SK-N-SH (cell line): ENCODE data around the gene NTRK2. TPM values are rescaled to one million over a fixed set of nuclear protein-coding genes. Genes with fewer than 3 reads are reported as not detected.

Source experiments
- CTCF ChIA-PET: fragments of 300-600, 350-600 bp; formaldehyde crosslinking; extraction: SDS; loops from one replicate; lab custom pipeline; 2021; lab: Yijun Ruan, JAX
- POLR2A ChIA-PET: fragments of 350-600 bp; sonication (Branson Sonifier 250); formaldehyde crosslinking; extraction: SDS; loops from one replicate; lab custom pipeline; 2020; ENCODE audit warnings: antibody characterized with exemption, inconsistent platforms; lab: Yijun Ruan, JAX
- DNase-seq: peaks from one replicate; pipeline ENCODE4 v3.0.0; 2012
- H2AFZ ChIP-seq: fragments of 200-600 bp; sonication (generic); 2 replicates; pipeline ENCODE4 v1.8.1; 2016; ENCODE audit warnings: antibody characterized with exemption, mild to moderate bottlenecking, low read depth
- H3F3A ChIP-seq: fragments of 200-600 bp; sonication (generic); replicated peaks from 2 replicates; pipeline ENCODE3; 2016; ENCODE audit warnings: antibody characterized with exemption, mild to moderate bottlenecking; ENCODE audit not compliant: insufficient read depth
- H3K27ac ChIP-seq, 2 experiments: fragments of 200-500 bp in 1 of 2; fragments of 200-600 bp in 1 of 2; sonication (Bioruptor generic) in 1 of 2; sonication (generic), shearing (Covaris generic) in 1 of 2; 2 replicates each; pipeline versions ENCODE4 v1.5.1 to v1.6.1; 2014 to 2016; ENCODE audit warnings: low read depth in 2 of 2, inconsistent platforms in 1 of 2, low read length in 1 of 2, mild to moderate bottlenecking in 1 of 2, mixed read lengths in 1 of 2
- H3K27me3 ChIP-seq: fragments of 200-600 bp; sonication (generic), shearing (Covaris generic); 2 replicates; pipeline ENCODE4 v1.6.1; 2016; ENCODE audit warnings: mixed run types; ENCODE audit not compliant: insufficient read depth
- H3K36me3 ChIP-seq, 2 experiments: fragments of 200-500 bp in 1 of 2; fragments of 200-600 bp in 1 of 2; sonication (Bioruptor generic) in 1 of 2; sonication (generic) in 1 of 2; replicated peaks in 1 of 2; 2 replicates each; pipeline versions ENCODE3 to v1.5.1; 2014 to 2016; ENCODE audit warnings: low read length in 1 of 2, mild to moderate bottlenecking in 1 of 2; ENCODE audit not compliant: insufficient read depth in 2 of 2, control insufficient read depth in 1 of 2
- H3K4me1 ChIP-seq, 2 experiments: fragments of 200-500 bp in 1 of 2; fragments of 200-600 bp in 1 of 2; sonication (Bioruptor generic) in 1 of 2; sonication (generic), shearing (Covaris generic) in 1 of 2; 2 replicates each; pipeline versions ENCODE4 v1.5.1 to v1.6.1; 2014 to 2016; ENCODE audit warnings: low read depth in 1 of 2, low read length in 1 of 2, mixed run types in 1 of 2; ENCODE audit not compliant: insufficient read depth in 2 of 2, control insufficient read depth in 1 of 2
- H3K4me2 ChIP-seq: fragments of 200-600 bp; sonication (generic), shearing (Covaris generic); 2 replicates; pipeline ENCODE4 v1.6.1; 2017; ENCODE audit warnings: mixed run types
- H3K4me3 ChIP-seq, 2 experiments: fragments of 200-500 bp in 1 of 2; fragments of 200-600 bp in 1 of 2; sonication (Bioruptor generic) in 1 of 2; sonication (generic), shearing (Covaris generic) in 1 of 2; 2 replicates each; pipeline versions ENCODE4 v1.5.1 to v1.8.1; 2014 to 2016; ENCODE audit warnings: low read depth in 2 of 2, inconsistent platforms in 1 of 2, low read length in 1 of 2, mild to moderate bottlenecking in 1 of 2, mixed read lengths in 1 of 2, moderate library complexity in 1 of 2
- H3K79me2 ChIP-seq: fragments of 200-600 bp; sonication (generic); 2 replicates; pipeline ENCODE4 v1.8.1; 2017; ENCODE audit warnings: mild to moderate bottlenecking; ENCODE audit not compliant: insufficient read depth
- H3K9ac ChIP-seq: fragments of 200-600 bp; sonication (generic); 2 replicates; pipeline ENCODE4 v1.6.1; 2017; ENCODE audit warnings: mixed run types
- H3K9me2 ChIP-seq: fragments of 200-600 bp; sonication (generic); 2 replicates; pipeline ENCODE4 v1.6.1; 2017; ENCODE audit warnings: mixed run types
- H3K9me3 ChIP-seq: fragments of 200-600 bp; sonication (generic); 2 replicates; pipeline ENCODE4 v1.6.1; 2017; ENCODE audit warnings: mixed run types, mild to moderate bottlenecking, moderate library complexity
- H4K20me1 ChIP-seq: fragments of 200-600 bp; sonication (generic); 2 replicates; pipeline ENCODE4 v1.6.1; 2017; ENCODE audit warnings: mild to moderate bottlenecking, mixed run types; ENCODE audit not compliant: insufficient read depth
- CTCF ChIP-seq: fragments of 200-600 bp; sonication (generic); IDR thresholded peaks from 2 replicates; pipeline ENCODE4 v1.6.1; 2017; ENCODE audit warnings: antibody characterized with exemption, mild to moderate bottlenecking, moderate library complexity
- ELF1 ChIP-seq: IDR thresholded peaks from 2 replicates; pipeline ENCODE4 v1.4.0; 2012
- EP300 ChIP-seq, 2 experiments: IDR thresholded peaks; 2 replicates each; pipeline versions ENCODE4 v1.4.0 to v1.6.1; 2012; ENCODE audit warnings: borderline replicate concordance in 1 of 2, low read depth in 1 of 2, low read length in 1 of 2
- FOXJ3 ChIP-seq: sonication (generic); formaldehyde crosslinking; IDR thresholded peaks from 2 replicates; pipeline ENCODE4 v1.5.1; 2020; ENCODE audit warnings: mild to moderate bottlenecking, missing genetic modification reagents
- FOXM1 ChIP-seq: IDR thresholded peaks from 2 replicates; pipeline ENCODE4 v1.4.0; 2012; ENCODE audit warnings: low read depth, mild to moderate bottlenecking
- NRF1 ChIP-seq: IDR thresholded peaks from 2 replicates; pipeline ENCODE4 v1.6.1; 2012; ENCODE audit warnings: low read depth, mild to moderate bottlenecking, low read length
- PBX3 ChIP-seq: IDR thresholded peaks from 2 replicates; pipeline ENCODE4; 2012
- RAD21 ChIP-seq: IDR thresholded peaks from 2 replicates; pipeline ENCODE4 v1.6.1; 2012; ENCODE audit warnings: mild to moderate bottlenecking, low read length
- SMC3 ChIP-seq: IDR thresholded peaks from 2 replicates; pipeline ENCODE4 v1.6.1; 2012; ENCODE audit warnings: low read depth, low read length, improper control_type of control experiment
- TEAD4 ChIP-seq: IDR thresholded peaks from 2 replicates; pipeline ENCODE4 v1.4.0; 2012; ENCODE audit warnings: mild to moderate bottlenecking, borderline replicate concordance; ENCODE audit not compliant: insufficient read depth
- WGBS: methylation state at CpG from one replicate; pipeline ENCODE4 v1.1.6; 2017; ENCODE audit warnings: low lambda C conversion rate; 5-methylcytosine and 5-hydroxymethylcytosine counted together
- polyA plus RNA-seq, 3 experiments: library from polyadenylated mRNA; depleted of rRNA; stranded (reverse); fragments of >200 nt; gene quantifications; 2 replicates each; pipeline ENCODE4 v1.2.3, GENCODE V29; 2012
- TF ChIP-seq, protein P1 (sequence below): IDR thresholded peaks from 2 replicates; pipeline ENCODE4 v1.4.0; 2012; ENCODE audit warnings: low read depth
- TF ChIP-seq, protein P2 (sequence below): fragments of 150-350 bp; IDR thresholded peaks from 2 replicates; pipeline ENCODE4 v1.6.1; 2016; ENCODE audit warnings: mild to moderate bottlenecking, low read depth, low read length

NTRK2 gene
- polyA plus RNA-seq, 1 of the 3 experiments (the other 2 are of a cell fraction): 0.05 TPM

GRCh38 chr9:84781458-84781857 is 111.9 kb downstream of the NTRK2 start (continued):
- TF ChIP-seq NRF1 (no peak), TEAD4 (no peak), FOXM1 (no peak), CTCF (peak; percentile 68), SMC3 (peak; percentile 50), EP300 (IDR thresholded peaks at IDR 0.05; ENCODE audit: borderline replicate concordance in 1 of 2, low read depth in 1 of 2, low read length in 1 of 2) (no peak), FOXJ3 (no peak)
- TF ChIP-seq, protein P1, sequence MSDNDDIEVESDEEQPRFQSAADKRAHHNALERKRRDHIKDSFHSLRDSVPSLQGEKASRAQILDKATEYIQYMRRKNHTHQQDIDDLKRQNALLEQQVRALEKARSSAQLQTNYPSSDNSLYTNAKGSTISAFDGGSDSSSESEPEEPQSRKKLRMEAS: no peak
- TF ChIP-seq, all 33 proteins: peak for 3

- no peak for DNase-seq
- Histone ChIP-seq H3K9ac (no peak overlapping the region), H4K20me1 (no peaks in the 10 kb centered on the region), H3K9me2 (no peaks in the 10 kb centered on the region), H3F3A (no peaks in the 10 kb centered on the region), H3K79me2 (no peaks in the 10 kb centered on the region), H2AFZ (no peak overlapping the region), H3K4me1 (no peaks in the 10 kb centered on the region), H3K36me3 (no peaks in the 10 kb centered on the region), H3K27ac (no peak overlapping the region), H3K4me3 (no peak overlapping the region), H3K27me3 (no peaks in the 10 kb centered on the region), H3K4me2 (no peak overlapping the region), H3K9me3 (no peaks in the 10 kb centered on the region)
- TF ChIP-seq, protein P2, sequence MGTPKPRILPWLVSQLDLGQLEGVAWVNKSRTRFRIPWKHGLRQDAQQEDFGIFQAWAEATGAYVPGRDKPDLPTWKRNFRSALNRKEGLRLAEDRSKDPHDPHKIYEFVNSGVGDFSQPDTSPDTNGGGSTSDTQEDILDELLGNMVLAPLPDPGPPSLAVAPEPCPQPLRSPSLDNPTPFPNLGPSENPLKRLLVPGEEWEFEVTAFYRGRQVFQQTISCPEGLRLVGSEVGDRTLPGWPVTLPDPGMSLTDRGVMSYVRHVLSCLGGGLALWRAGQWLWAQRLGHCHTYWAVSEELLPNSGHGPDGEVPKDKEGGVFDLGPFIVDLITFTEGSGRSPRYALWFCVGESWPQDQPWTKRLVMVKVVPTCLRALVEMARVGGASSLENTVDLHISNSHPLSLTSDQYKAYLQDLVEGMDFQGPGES: no peak
- TF ChIP-seq ELF1 (no peak), TEAD4 (no peak), RAD21 (no peak), PBX3 (no peak)
- ChIA-PET POLR2A (no interaction called here), CTCF (interaction anchor here (0.8 to 3.8 kb wide), 13 partner anchors 10 to 387 kb away, joined by 3 to 21 read pairs (median 4); no protein-coding TSS in a partner anchor)
- 46% methylated on average over 11 of the region's 11 CpGs for whole genome bisulfite sequencing
Measured at GRCh38 chr9:84781931-84782866, 112.7 kb downstream of the NTRK2 start.
